Measurements from ENCODE around the gene MOSMO.

DNA sequence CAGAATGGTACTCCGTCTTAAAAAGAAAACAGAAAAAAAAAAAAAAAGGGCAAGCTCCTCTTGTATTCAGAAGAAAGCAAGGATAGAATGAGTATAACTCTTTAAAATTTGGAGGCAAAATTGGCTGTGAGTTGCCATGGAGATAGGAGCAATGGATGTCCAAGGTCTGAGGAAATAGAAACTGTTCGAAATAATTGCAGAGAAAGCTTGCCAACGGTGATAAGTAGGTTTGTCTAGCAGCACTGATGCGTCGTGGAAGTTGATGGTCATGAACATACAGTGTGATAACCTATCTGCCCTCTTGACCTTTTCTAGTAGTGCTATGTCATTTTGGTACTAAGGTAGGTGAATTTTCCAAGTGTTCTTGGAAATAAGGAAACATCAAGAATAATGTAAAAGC, 3.0 kb downstream of the MOSMO start:
- TF ChIP-seq CTCF (IDR thresholded peaks at IDR 0.05; ENCODE audit: low read depth, low read length, missing input control) (no peak), EGR1 (IDR thresholded peaks at IDR 0.05; ENCODE audit: low read depth in 2 of 2) (no peak)

Measured in liver (tissue), 3 donors.